Measurements from ENCODE around the gene CRK. TPM values are rescaled to one million over a fixed set of nuclear protein-coding genes. Genes with fewer than 3 reads are reported as not detected.

Gene CRK
- total RNA-seq, 3 donors from 2014 or later, result 73.9 to 85.3 (median 74.0) TPM

DNA sequence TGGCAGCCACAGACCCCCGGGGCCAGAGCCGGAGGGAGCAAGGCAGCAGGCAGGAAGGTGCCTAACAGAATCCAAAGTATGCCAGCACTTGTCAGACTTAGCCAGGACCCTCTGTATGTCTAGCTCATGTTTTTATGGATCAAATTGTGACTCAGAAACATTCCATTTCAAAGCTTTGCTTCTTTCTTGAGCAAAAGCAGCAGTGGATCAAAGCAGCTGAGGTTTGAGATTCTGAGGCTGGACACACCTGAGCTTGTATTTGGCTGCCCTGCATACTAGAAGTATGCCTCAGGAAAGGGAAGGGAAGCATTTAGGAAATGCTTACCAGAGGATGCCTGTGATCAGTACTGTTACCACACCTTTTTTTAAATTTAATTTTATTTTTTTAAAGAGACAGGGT, 42.2 kb upstream of the CRK start:
- Histone ChIP-seq H3K36me3 (ENCODE audit: low read depth) (no peaks in the 10 kb centered on the region), H3K4me1 (ENCODE audit: low read depth) (peaks cover 4% of the 10 kb centered on the region), H3K9me3 (no peaks in the 10 kb centered on the region), H3K4me3 (no peak overlapping the region)
- TF ChIP-seq, protein P1, sequence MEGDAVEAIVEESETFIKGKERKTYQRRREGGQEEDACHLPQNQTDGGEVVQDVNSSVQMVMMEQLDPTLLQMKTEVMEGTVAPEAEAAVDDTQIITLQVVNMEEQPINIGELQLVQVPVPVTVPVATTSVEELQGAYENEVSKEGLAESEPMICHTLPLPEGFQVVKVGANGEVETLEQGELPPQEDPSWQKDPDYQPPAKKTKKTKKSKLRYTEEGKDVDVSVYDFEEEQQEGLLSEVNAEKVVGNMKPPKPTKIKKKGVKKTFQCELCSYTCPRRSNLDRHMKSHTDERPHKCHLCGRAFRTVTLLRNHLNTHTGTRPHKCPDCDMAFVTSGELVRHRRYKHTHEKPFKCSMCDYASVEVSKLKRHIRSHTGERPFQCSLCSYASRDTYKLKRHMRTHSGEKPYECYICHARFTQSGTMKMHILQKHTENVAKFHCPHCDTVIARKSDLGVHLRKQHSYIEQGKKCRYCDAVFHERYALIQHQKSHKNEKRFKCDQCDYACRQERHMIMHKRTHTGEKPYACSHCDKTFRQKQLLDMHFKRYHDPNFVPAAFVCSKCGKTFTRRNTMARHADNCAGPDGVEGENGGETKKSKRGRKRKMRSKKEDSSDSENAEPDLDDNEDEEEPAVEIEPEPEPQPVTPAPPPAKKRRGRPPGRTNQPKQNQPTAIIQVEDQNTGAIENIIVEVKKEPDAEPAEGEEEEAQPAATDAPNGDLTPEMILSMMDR (IDR thresholded peaks at IDR 0.05), result no peak
- intact Hi-C loops (cut with DNase I, micrococcal nuclease), result no loop called here
- ATAC-seq, result no peak
- no peak for DNase-seq

- ATAC-seq (no peak), DNase-seq (no peak)
- no peaks in the 10 kb centered on the region for H3K9me3 ChIP-seq
- peaks cover 8% of the 10 kb centered on the region for H3K4me1 ChIP-seq (ENCODE audit: low read depth)
- no peaks in the 10 kb centered on the region for H3K36me3 ChIP-seq (ENCODE audit: low read depth)
- intact Hi-C loops (cut with DNase I, micrococcal nuclease), result no loop called here
- TF ChIP-seq, protein P1 (IDR thresholded peaks at IDR 0.05), result no peak
- no peak overlapping the region for H3K4me3 ChIP-seq
Measured at GRCh38 chr17:1497831-1498230, 41.8 kb upstream of the CRK start.

- H3K9me3 ChIP-seq, result no peaks in the 10 kb centered on the region
- no peaks in the 10 kb centered on the region for H3K36me3 ChIP-seq (ENCODE audit: low read depth)
- ATAC-seq (no peak), DNase-seq (no peak)
- peaks cover 16% of the 10 kb centered on the region for H3K4me1 ChIP-seq (ENCODE audit: low read depth)
- intact Hi-C loops (cut with DNase I, micrococcal nuclease), result no loop called here
- TF ChIP-seq, protein P1 (IDR thresholded peaks at IDR 0.05), result no peak
- no peak overlapping the region for H3K4me3 ChIP-seq
Measured at GRCh38 chr17:1496869-1497268, 40.8 kb upstream of the CRK start.

DNA sequence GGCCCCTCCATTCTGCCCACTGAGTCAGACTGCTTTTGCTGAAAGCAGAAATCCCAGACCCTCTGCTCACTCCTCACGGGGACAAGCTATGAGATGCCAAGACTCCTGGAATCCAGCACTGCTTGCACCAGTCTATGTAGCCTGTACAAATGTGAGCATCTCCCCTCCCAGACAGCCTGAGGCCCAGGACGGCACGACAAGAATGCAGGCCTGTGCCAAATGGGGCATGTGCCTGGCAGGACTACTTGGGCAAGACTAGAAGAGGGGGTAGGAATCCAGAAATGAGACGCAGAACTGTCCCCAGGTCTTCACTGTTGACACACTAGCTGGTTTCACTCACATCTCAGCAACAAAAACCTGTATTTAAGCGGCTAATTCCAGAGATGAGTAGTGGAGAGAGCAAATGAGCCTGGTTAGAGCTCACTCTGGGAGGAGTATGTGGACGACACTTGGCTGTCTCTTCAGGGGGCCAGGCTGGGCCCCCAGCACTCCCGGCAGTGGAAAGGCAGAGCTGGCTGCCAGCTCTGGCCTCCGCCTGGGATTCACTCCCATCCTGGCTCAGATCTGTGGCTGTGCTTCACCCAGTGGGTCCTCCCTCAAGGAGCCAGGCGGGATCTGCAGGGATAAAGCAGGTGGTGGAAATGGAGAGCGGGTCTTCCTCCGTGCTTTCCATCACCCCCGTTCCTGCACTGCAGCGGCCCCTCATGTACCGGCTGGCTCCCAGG, 39.4 kb upstream of the CRK start:
- intact Hi-C loops (cut with DNase I, micrococcal nuclease), result no loop called here
- no peak for ATAC-seq
- Histone ChIP-seq H3K9me3 (no peaks in the 10 kb centered on the region), H3K4me3 (no peak overlapping the region), H3K4me1 (ENCODE audit: low read depth) (peaks cover 19% of the 10 kb centered on the region), H3K36me3 (ENCODE audit: low read depth) (no peaks in the 10 kb centered on the region)
- TF ChIP-seq, protein P1 (IDR thresholded peaks at IDR 0.05), result no peak
- DNase-seq, result no peak

DNA sequence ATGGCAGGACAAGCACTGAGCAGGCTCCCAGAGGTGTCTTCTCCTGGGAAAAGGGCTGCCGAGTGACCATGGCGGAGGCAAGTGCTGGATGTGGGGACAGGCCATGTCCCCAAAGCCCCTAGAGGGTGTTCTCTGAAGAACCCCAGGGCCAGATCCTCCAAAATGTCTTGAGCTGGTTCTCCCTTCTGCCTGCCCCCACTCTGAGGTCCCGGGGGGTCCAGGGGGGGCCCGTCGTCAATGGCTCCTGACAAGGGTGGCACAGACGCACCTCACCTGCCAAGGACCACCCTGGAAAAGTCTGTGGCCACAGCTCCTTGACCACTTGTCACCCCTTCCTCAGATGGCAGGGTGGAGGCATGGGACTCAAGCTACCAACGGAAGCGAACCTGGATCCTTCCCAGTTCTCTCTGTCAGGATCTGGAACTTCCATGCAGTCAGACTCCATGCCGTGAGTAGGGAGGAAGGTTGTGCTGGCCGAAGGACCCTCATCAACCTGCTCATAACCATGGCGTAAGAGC, 38.8 kb upstream of the CRK start:
- DNase-seq, result no peak
- Histone ChIP-seq H3K4me1 (ENCODE audit: low read depth) (peaks cover 24% of the 10 kb centered on the region), H3K4me3 (no peak overlapping the region), H3K36me3 (ENCODE audit: low read depth) (no peaks in the 10 kb centered on the region), H3K9me3 (no peaks in the 10 kb centered on the region)
- no peak for ATAC-seq
- TF ChIP-seq, protein P1 (IDR thresholded peaks at IDR 0.05), result no peak
- intact Hi-C loops (cut with DNase I, micrococcal nuclease), result no loop called here

Measured in mucosa of descending colon (tissue), 3 donors.